Stimulated activated CD4-positive, alpha-beta T cell treated with anti-CD3 and anti-CD28 coated beads, Interleukin-2, amount 100 ng/mL, for 48 hours (primary cell): ENCODE data around the gene POU3F1.
"Not testable (repeated sequence)": the region's sequence is repeated elsewhere in the genome, so short reads cannot be mapped to it uniquely, and the experiment has no call there.

Experiments used
- DNase-seq, 2 donors: peaks; one replicate each; pipeline ENCODE4 v3.0.0-alpha.2; 2020

Gene POU3F1

GRCh38 chr1:38045401-38046332 lies 926 bp downstream of the POU3F1 start:
- no peak for DNase-seq

- no peak for DNase-seq
Measured at GRCh38 chr1:38044221-38045215, 2.1 kb downstream of the POU3F1 start.

- no peak for DNase-seq
Measured at GRCh38 chr1:38043036-38043747, 3.4 kb downstream of the POU3F1 start.

GRCh38 chr1:38041936-38042834 lies 4.4 kb downstream of the POU3F1 start:
- DNase-seq, result no peak

GRCh38 chr1:38039331-38040088 lies 7.1 kb downstream of the POU3F1 start:
- no peak for DNase-seq

GRCh38 chr1:38038861-38039260 lies 7.7 kb downstream of the POU3F1 start:
- no peak for DNase-seq

DNA sequence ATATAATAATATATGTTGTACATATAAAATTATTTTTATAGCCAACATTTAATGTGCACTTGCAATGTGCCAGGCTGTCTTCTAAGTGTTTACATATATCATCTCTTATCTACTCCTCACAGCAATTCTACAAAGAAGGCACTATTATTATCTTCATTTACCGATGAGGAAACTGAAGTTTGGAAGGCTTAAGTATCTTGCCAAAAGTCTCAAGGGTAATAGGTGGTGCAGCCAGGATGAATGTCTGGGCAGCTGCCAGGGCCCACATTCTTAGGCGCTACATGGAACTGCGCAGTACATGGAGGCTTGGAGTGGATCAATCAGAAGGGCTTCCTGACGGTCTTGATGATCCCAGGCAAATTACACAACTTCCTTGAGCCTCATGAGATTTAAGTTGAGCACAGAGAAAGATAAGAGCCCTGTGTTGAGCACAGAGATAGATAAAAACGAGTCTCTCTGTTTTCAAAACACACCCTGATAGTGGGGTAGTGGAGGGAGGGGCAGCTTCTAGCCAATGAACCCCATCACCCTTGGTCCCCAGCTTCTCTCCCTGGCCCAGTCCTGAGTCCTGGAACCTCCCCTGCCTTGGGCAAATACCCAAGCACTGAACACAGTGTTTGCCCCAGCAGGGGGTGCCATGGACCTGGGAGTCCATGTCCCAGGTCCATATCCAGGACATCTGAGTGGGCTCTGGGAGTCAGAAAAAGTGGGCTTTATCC lies 9.2 kb downstream of the POU3F1 start:
- no peak for DNase-seq

GRCh38 chr1:38034871-38035270 lies 11.7 kb downstream of the POU3F1 start:
- no peak for DNase-seq

DNA sequence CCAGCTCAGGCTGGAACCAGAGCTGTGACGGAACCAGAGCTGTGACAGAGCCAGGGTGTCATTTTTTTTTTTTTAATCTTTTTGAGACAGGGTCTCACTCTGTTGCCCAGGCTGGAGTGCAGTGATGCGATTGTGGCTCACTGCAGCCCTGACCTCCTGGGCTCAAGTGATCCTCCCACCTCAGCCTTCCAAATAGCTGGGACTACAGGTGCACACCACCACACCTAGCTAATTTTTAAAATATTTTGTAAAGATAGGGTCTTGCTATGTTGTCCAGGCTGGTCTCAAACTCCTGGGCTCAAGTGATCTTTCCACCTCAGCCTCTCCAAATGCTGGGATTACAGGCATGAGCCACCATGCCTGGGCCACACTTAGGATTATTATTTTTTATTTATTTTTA lies 13.6 kb downstream of the POU3F1 start:
- DNase-seq, result not testable (repeated sequence)

DNA sequence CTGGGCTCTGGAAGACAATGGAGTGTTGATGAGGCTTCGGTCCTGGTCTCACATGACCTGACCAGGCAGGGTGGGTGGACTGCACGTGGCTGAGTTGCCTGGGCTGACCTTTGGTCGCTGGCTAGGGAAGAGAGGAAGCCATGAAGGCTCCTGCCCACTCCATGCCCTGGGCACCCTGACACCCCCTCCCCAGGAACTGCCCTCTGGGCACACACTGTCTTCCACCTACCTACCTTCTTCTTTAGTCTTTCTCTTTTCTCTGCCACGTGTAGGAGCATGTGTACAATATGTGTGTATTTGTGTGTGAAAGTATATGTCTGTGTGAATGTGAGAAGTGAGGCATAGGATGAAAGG lies 15.1 kb downstream of the POU3F1 start:
- DNase-seq, result no peak

GRCh38 chr1:38030596-38031512 lies 15.7 kb downstream of the POU3F1 start:
- DNase-seq, result no peak

DNA sequence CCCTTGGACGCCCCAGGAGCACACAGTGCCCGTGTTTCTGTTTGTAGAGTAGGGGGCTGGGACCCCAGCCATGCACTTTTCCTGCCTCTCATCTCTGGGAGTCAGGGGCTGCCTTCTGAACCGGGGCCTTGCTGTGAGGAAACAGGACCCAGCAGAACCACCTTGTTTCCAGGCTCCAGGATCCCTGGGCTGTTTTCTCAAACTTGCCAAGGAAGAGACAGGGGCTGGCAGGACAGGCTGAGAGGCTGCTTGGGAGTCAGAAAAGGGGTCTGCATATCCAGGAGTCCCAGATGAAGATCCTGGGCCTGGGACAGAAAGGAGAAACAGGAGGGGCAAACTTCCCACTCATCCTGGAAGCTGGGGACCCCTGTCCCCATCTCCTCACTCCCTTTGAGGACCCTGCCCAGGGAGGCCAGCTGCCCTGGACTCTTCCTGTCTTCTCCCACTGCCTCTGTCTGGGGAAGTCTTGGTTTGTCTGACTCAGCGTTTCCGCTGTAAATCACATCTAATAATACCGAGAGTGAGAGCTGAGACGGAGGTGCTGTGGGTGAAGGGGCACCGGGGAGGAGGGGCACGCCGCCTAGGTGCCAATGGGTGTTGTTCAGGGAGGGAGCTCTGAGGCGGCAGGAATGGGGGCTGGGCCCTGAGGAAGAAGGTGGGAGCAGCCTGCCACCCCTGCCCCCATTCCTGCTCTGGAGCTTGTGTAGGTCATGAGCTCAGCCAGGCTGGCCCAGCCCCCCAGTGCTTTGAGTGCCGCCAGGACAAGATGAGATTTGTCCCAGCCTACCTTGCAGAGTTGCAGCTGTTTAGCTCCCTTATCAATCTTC lies 16.7 kb downstream of the POU3F1 start:
- DNase-seq, result peak; percentile 66 to 67

DNA sequence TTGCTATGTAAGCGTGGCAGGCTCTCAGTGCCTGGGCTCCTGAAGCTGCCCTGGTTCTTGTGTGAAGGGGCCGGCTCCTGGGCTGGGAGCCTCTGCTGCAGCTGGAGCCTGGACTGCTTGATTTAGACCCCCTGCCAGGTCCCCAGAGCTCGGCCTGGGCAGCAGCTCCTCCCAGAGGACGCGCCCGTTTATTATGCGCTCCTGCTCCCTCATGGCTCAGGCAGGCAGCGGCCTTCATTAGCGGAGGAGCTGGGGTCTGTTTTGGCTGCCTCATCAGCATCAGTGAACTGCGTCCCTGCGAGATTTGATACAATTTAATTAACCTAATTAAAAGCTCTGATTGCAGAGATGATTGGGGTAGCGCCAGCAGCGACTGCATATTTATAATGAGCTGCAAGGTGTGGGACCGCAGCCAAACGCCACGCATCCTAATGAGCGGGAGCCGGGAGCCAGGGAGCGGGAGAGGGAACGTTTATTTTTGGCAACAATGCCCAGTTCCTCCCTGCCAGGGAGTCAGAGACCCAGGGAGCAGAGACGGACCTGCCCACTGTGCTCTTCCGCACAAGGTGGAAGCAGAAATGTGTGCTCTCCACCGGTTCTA lies 17.4 kb downstream of the POU3F1 start:
- no peak for DNase-seq

DNA sequence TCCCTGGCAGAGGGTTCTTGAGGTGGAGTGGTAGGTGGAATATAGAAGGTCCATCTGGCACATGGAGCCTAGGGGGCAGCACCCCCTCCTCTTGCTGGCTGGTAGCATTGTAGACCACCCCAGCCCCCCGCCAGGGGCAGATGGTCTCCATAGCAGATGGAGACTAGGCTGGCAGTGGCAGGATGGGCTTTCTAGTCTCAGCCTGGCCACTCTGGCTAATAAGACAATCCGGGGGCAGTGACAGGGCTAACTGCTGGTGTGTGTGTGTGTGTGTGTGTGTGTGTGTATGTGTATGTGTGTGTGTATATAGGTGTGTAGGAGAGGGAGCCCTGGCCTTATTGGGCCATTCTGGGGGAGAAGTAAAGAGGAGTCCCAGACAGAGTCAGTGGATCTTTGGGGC lies 17.9 kb downstream of the POU3F1 start:
- no peak for DNase-seq

DNA sequence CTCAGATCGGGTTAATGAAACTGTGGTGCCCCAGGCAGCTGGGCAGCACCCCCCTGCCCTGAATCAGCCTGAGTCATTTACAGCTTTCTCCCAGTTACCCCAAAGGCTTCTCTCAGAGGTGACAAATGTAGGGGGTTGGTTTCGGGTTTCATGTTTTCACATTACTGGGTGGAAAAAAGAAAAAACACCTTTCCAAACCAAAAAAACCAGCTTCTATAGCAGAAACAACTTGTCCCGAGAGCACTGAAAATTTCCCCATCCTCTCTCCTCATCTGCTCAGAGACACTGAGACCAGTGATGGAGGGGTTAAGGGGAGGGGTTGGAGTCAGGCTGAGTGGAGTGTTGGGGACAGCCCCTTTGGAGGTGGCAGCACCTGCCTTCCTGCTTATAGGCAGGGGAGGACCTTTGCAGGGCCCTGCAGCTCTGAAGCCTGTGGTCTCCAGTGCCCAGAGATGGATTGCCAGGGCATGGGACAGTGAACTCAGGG lies 18.4 kb downstream of the POU3F1 start:
- peak; percentile 63 to 69 for DNase-seq

DNA sequence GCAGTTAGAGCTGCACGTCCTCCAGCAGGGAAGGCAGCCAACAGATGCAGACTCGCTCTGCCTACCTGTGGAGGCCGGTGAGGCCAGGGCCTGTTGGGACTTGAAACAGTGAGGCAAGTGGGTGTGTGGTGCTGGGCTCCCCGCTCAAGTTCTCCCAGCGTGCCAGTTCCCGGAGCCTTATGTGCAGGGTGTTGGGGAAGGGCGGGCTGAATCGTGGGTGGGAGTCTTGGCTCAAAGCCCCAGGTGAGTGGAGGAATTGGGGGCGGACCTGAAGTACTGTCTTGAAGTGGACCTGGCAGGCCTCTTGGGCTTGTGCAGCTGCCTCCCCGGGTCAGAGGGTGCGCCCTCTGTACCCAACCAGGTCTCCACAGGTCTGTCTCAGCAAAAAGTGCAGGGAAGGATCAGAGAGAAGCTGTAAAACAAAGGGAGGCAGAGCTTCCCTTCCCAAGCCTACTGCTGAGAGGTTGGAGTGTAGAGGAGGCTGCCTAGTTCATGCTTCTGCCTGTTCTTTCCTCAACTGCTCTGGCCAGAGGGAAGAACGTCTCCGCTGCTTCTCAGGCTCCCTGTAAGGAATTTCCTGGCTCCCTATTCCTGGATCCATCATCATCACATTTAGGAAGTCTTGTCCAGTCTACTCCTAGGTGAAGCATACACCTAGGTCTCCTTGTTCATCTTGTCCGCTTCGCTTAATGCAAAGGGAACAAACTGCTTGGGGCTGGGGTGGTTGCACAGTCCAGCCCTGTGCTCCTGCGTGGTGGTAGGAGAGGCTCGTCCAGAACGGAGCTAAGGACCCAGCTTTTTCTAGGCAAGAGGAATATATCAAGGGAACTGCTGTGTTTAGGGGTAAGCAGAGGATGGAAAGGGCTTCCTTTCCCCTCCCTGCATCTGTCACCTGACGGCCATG lies 19.1 kb downstream of the POU3F1 start:
- DNase-seq, result no peak
